RCC 7860 (cell line): ENCODE results near the gene ZNF506.
"Not testable (repeated sequence)": the region's sequence is repeated elsewhere in the genome, so short reads cannot be mapped to it uniquely, and the experiment has no call there.

ENCODE experiments used
- DNase-seq: peaks from one replicate; pipeline ENCODE4 v3.0.0-alpha.2; 2015; ENCODE audit warnings: low spot score
- FAIRE-seq: peaks from 2 replicates; lab custom pipeline; 2012; peaks lifted over from hg19 to GRCh38; lab: Jason Lieb, UNC

Gene ZNF506

GRCh38 chr19:19746286-19747213, 75.0 kb downstream of the ZNF506 start:
- DNase-seq, result no peak
- FAIRE-seq, result no peak

GRCh38 chr19:19745496-19746285, 75.9 kb downstream of the ZNF506 start:
- DNase-seq, result no peak
- FAIRE-seq, result no peak

GRCh38 chr19:19744641-19745040, 76.9 kb downstream of the ZNF506 start:
- DNase-seq, result no peak
- FAIRE-seq, result no peak

GRCh38 chr19:19743921-19744320, 77.6 kb downstream of the ZNF506 start:
- DNase-seq, FAIRE-seq: not testable (repeated sequence)

- DNase-seq (no peak), FAIRE-seq (no peak)
These were observed 78.4 kb downstream of the ZNF506 start for GRCh38 chr19:19743176-19743575.

- FAIRE-seq (no peak), DNase-seq (no peak)
These were observed 78.8 kb downstream of the ZNF506 start for GRCh38 chr19:19742773-19743172.
